Measurements from ENCODE around the gene KANSL2. TPM values are rescaled to one million over a fixed set of nuclear protein-coding genes. Genes with fewer than 3 reads are reported as not detected.

KANSL2 gene
- total and polyA plus RNA-seq, 7 donors, result 13.2 to 63.0 (median 28.2) TPM

- H3K9me3 ChIP-seq, result no peaks in the 10 kb centered on the region
- no peaks in the 10 kb centered on the region for H3K27me3 ChIP-seq
- intact Hi-C loops (cut with DNase I), result no loop called here
- H3K4me1 ChIP-seq, result peaks cover 0 to 55% (median 46%) of the 10 kb centered on the region in 4 donors
- no peak for TF ChIP-seq CTCF (IDR thresholded peaks at IDR 0.05)
- TF ChIP-seq POLR2AphosphoS5 (IDR thresholded peaks at IDR 0.05), result no peak
- TF ChIP-seq POLR2A (IDR thresholded peaks at IDR 0.05), result no peak
- no peak for TF ChIP-seq EP300 (IDR thresholded peaks at IDR 0.05)
- H3K27ac ChIP-seq, result peak overlapping the region; percentile 85 to 96 (median 92)
- no peak for DNase-seq
- H3K36me3 ChIP-seq, result peaks cover 0 to 36% (median 10%) of the 10 kb centered on the region in 4 donors
- H3K4me3 ChIP-seq, result peak overlapping the region; percentile 64 to 89 (median 79)
- 1 to 2% methylated on average over 11 of the region's 11 CpGs for WGBS, 2 donors
Measured at GRCh38 chr12:48681399-48681709, 684 bp downstream of the KANSL2 start.

GRCh38 chr12:48680861-48681260, 1.2 kb downstream of the KANSL2 start:
- Histone ChIP-seq H3K27ac (peak overlapping the region in 3 of 4 donors; percentile 85 to 96 (median 92)), H3K4me1 (peaks cover 0 to 60% (median 47%) of the 10 kb centered on the region in 4 donors)
- WGBS, 2 donors, result 69 to 84% methylated on average over 13 of the region's 13 CpGs

GRCh38 chr12:48678551-48679185, 3.4 kb downstream of the KANSL2 start:
- no peak overlapping the region for H3K27ac ChIP-seq
- intact Hi-C loops (cut with DNase I), result no loop called here
- H3K4me3 ChIP-seq, result peak overlapping the region in 1 of 4 donors; percentile 0
- DNase-seq, result no peak
- no peaks in the 10 kb centered on the region for H3K27me3 ChIP-seq
- H3K36me3 ChIP-seq, result peaks cover 0 to 52% (median 14%) of the 10 kb centered on the region in 4 donors
- 63 to 66% methylated on average over 3 of the region's 3 CpGs for WGBS, 2 donors
- no peak for TF ChIP-seq CTCF (IDR thresholded peaks at IDR 0.05)
- TF ChIP-seq POLR2AphosphoS5 (IDR thresholded peaks at IDR 0.05), result no peak
- TF ChIP-seq POLR2A (IDR thresholded peaks at IDR 0.05), result no peak
- no peak for TF ChIP-seq EP300 (IDR thresholded peaks at IDR 0.05)
- H3K9me3 ChIP-seq, result no peaks in the 10 kb centered on the region
- peaks cover 0 to 62% (median 51%) of the 10 kb centered on the region in 4 donors for H3K4me1 ChIP-seq

More at GRCh38 chr12:48680861-48681260, 1.2 kb downstream of the KANSL2 start:
- TF ChIP-seq CTCF (IDR thresholded peaks at IDR 0.05) (no peak), POLR2AphosphoS5 (IDR thresholded peaks at IDR 0.05) (no peak), EP300 (IDR thresholded peaks at IDR 0.05) (no peak), POLR2A (IDR thresholded peaks at IDR 0.05) (no peak)
- no peaks in the 10 kb centered on the region for H3K9me3 ChIP-seq
- H3K27me3 ChIP-seq, result no peaks in the 10 kb centered on the region
- DNase-seq, result no peak
- H3K36me3 ChIP-seq, result peaks cover 0 to 41% (median 12%) of the 10 kb centered on the region in 4 donors
- intact Hi-C loops (cut with DNase I), result no loop called here
- peak overlapping the region; percentile 64 to 89 (median 79) for H3K4me3 ChIP-seq

GRCh38 chr12:48671231-48671856, 10.7 kb downstream of the KANSL2 start:
- Histone ChIP-seq H3K9me3 (no peaks in the 10 kb centered on the region), H3K4me1 (peaks cover 0 to 12% (median 3%) of the 10 kb centered on the region in 4 donors), H3K27ac (no peak overlapping the region), H3K36me3 (peaks cover 39 to 88% (median 61%) of the 10 kb centered on the region in 4 donors), H3K27me3 (no peaks in the 10 kb centered on the region), H3K4me3 (no peak overlapping the region)
- no peak for DNase-seq
- 89% methylated on average over 8 of the region's 8 CpGs for WGBS, 2 donors
- no peak for TF ChIP-seq POLR2A (IDR thresholded peaks at IDR 0.05)
- no peak for TF ChIP-seq CTCF (IDR thresholded peaks at IDR 0.05)
- no peak for TF ChIP-seq POLR2AphosphoS5 (IDR thresholded peaks at IDR 0.05)
- no peak for TF ChIP-seq EP300 (IDR thresholded peaks at IDR 0.05)
- intact Hi-C loops (cut with DNase I), result no loop called here

Data from sigmoid colon (tissue), 7 donors.